ENCODE data around the gene ACACA. TPM values are rescaled to one million over a fixed set of nuclear protein-coding genes. Genes with fewer than 3 reads are reported as not detected.

ACACA gene
- total and polyA plus RNA-seq, 2 donors (not counting 1 experiment from before 2014, with no cell fraction given): 45.2 to 123 TPM

DNA sequence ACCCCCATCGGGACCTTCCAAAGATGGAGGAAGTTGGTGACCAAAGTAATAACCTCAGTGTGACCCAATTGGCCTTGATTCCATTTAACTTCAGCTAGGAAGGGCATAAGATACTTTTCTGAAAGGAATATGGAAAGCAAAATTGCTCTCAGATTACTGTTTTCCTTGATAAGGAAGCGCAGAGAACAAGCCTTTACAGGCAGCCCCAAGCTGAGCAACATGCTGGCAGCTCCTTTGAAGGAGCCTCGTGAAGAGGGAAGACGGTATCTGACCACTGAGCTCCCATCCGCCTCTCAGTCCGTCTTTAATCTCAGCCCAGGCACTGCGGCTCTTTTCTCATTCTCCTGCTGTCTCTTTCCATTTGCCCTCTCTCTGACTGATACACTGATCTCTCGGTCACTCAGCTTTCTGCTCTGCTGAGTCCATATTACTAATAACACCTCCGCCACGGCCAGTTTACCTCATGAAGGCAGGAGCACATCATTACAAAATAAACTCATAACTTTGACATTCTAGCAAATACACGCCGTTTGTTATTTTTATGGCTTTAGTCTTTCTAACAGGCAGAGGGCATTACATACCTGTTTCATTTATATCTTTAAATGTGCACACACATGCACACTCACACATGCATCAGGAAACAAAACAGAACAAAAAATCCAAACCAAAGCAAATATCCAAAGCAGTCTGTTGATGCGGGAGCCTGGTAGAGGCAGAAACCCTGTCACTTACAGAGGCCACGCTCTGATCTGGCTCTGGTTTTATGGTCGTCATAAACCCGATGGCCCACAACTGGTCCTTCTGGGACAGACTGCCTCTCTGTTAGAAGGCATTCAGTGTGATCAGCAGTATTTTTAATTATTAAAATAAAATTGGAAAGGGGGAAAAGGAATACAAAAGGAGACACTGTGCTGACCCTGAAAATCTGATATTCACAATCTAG is 274.7 kb downstream of the ACACA start:
- H2AFZ ChIP-seq (ENCODE audit: low read length): no peak overlapping the region
- H3K9ac ChIP-seq (ENCODE audit: insufficient read depth, low read length): no peak overlapping the region
- H4K20me1 ChIP-seq (ENCODE audit: control insufficient read depth, extremely low read depth, insufficient read depth, low read length): no peaks in the 10 kb centered on the region
- H3K4me3 ChIP-seq (replicated peaks in 1 of 4; ENCODE audit: control extremely low read depth in 1 of 4, insufficient read depth in 1 of 4, low read depth in 3 of 4, low read length in 4 of 4): no peak overlapping the region
- no peaks in the 10 kb centered on the region for H3K9me3 ChIP-seq (ENCODE audit: control insufficient read depth, insufficient read depth, low read depth, low read length)
- peaks cover 5% of the 10 kb centered on the region for H3K36me3 ChIP-seq (ENCODE audit: control insufficient read depth, insufficient read depth, low read length)
- H3K27me3 ChIP-seq (ENCODE audit: control insufficient read depth, insufficient read depth, low read length): no peaks in the 10 kb centered on the region
- H3K4me1 ChIP-seq (ENCODE audit: control insufficient read depth, extremely low read depth, insufficient read depth, low read length): peaks cover 2% of the 10 kb centered on the region
- H3K27ac ChIP-seq (ENCODE audit: insufficient read depth, low read length): no peak overlapping the region
- no peak for TF ChIP-seq EZH2 (IDR thresholded peaks at IDR 0.05; ENCODE audit: low read length, missing control alignments)
- TF ChIP-seq, protein P1, sequence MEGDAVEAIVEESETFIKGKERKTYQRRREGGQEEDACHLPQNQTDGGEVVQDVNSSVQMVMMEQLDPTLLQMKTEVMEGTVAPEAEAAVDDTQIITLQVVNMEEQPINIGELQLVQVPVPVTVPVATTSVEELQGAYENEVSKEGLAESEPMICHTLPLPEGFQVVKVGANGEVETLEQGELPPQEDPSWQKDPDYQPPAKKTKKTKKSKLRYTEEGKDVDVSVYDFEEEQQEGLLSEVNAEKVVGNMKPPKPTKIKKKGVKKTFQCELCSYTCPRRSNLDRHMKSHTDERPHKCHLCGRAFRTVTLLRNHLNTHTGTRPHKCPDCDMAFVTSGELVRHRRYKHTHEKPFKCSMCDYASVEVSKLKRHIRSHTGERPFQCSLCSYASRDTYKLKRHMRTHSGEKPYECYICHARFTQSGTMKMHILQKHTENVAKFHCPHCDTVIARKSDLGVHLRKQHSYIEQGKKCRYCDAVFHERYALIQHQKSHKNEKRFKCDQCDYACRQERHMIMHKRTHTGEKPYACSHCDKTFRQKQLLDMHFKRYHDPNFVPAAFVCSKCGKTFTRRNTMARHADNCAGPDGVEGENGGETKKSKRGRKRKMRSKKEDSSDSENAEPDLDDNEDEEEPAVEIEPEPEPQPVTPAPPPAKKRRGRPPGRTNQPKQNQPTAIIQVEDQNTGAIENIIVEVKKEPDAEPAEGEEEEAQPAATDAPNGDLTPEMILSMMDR (conservative IDR thresholded peaks at IDR 0.05 in 1 of 2, IDR thresholded peaks at IDR 0.05 in 1 of 2; ENCODE audit: low read depth in 1 of 2, low read length in 2 of 2): no peak
- no peak for DNase-seq (ENCODE audit: low read depth in 2 of 2)
- H3K79me2 ChIP-seq (ENCODE audit: control insufficient read depth, insufficient read depth, low read length): no peaks in the 10 kb centered on the region
- no peak overlapping the region for H3K4me2 ChIP-seq (ENCODE audit: extremely low read depth, insufficient read depth, low read length)

DNA sequence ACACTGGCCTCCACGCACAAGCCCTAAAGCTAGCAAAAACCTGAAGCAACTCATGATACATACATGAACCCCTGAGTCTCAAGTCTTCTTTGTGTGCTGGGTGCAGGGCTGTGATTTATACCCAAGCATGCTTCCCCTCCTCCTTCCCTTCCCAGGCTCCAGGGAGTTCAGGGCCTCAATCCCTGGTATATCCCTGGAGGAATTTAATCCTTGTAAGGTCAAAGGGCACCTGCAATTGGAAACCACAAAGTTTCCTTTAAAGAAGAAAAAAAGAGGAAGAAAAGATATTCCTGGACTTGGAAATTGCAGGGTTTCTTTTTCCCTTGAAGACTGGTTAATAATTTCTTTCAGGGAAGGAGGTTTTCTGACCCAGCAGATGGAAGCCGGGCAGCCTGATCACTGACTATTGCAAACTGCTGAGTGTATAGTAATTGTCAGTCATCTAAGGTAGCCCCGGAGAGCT is 275.6 kb downstream of the ACACA start:
- Histone ChIP-seq H3K4me3 (replicated peaks in 1 of 4; ENCODE audit: control extremely low read depth in 1 of 4, insufficient read depth in 1 of 4, low read depth in 3 of 4, low read length in 4 of 4) (no peak overlapping the region), H3K4me1 (ENCODE audit: control insufficient read depth, extremely low read depth, insufficient read depth, low read length) (peaks cover 2% of the 10 kb centered on the region), H2AFZ (ENCODE audit: low read length) (no peak overlapping the region), H3K27me3 (ENCODE audit: control insufficient read depth, insufficient read depth, low read length) (no peaks in the 10 kb centered on the region), H4K20me1 (ENCODE audit: control insufficient read depth, extremely low read depth, insufficient read depth, low read length) (no peaks in the 10 kb centered on the region), H3K9ac (ENCODE audit: insufficient read depth, low read length) (no peak overlapping the region), H3K4me2 (ENCODE audit: extremely low read depth, insufficient read depth, low read length) (no peak overlapping the region), H3K27ac (ENCODE audit: insufficient read depth, low read length) (no peak overlapping the region), H3K79me2 (ENCODE audit: control insufficient read depth, insufficient read depth, low read length) (no peaks in the 10 kb centered on the region), H3K36me3 (ENCODE audit: control insufficient read depth, insufficient read depth, low read length) (peaks cover 5% of the 10 kb centered on the region), H3K9me3 (ENCODE audit: control insufficient read depth, insufficient read depth, low read depth, low read length) (no peaks in the 10 kb centered on the region)
- peak; percentile 19 to 77 for DNase-seq (ENCODE audit: low read depth in 2 of 2)
- TF ChIP-seq, protein P1 (conservative IDR thresholded peaks at IDR 0.05 in 1 of 2, IDR thresholded peaks at IDR 0.05 in 1 of 2; ENCODE audit: low read depth in 1 of 2, low read length in 2 of 2): no peak
- TF ChIP-seq EZH2 (IDR thresholded peaks at IDR 0.05; ENCODE audit: low read length, missing control alignments): no peak

DNA sequence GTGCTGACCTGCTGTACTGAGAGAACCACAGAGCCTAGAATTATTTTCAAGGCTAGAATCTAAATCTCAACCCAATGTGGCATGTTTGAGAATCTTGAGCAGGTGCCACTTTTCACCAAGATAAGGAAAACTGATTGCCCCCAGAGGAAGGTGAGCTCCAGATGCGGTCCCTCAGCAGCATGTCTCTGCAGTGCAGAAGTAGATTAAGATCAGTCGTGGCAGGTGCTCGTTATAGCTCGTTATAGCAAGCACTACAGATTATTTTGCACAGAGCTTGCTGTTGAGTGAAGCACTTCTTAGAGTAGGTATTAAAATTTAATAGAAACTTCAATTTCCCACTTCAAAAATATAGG is 281.8 kb downstream of the ACACA start:
- Histone ChIP-seq H3K27me3 (ENCODE audit: control insufficient read depth, insufficient read depth, low read length) (no peaks in the 10 kb centered on the region), H3K79me2 (ENCODE audit: control insufficient read depth, insufficient read depth, low read length) (no peaks in the 10 kb centered on the region), H4K20me1 (ENCODE audit: control insufficient read depth, extremely low read depth, insufficient read depth, low read length) (no peaks in the 10 kb centered on the region), H3K27ac (ENCODE audit: insufficient read depth, low read length) (no peak overlapping the region), H3K9me3 (ENCODE audit: control insufficient read depth, insufficient read depth, low read depth, low read length) (no peaks in the 10 kb centered on the region), H3K9ac (ENCODE audit: insufficient read depth, low read length) (no peak overlapping the region), H2AFZ (ENCODE audit: low read length) (no peak overlapping the region), H3K4me3 (replicated peaks in 1 of 4; ENCODE audit: control extremely low read depth in 1 of 4, insufficient read depth in 1 of 4, low read depth in 3 of 4, low read length in 4 of 4) (no peak overlapping the region), H3K36me3 (ENCODE audit: control insufficient read depth, insufficient read depth, low read length) (peaks cover 7% of the 10 kb centered on the region), H3K4me2 (ENCODE audit: extremely low read depth, insufficient read depth, low read length) (no peak overlapping the region), H3K4me1 (ENCODE audit: control insufficient read depth, extremely low read depth, insufficient read depth, low read length) (no peaks in the 10 kb centered on the region)
- no peak for TF ChIP-seq EZH2 (IDR thresholded peaks at IDR 0.05; ENCODE audit: low read length, missing control alignments)
- TF ChIP-seq, protein P1 (conservative IDR thresholded peaks at IDR 0.05 in 1 of 2, IDR thresholded peaks at IDR 0.05 in 1 of 2; ENCODE audit: low read depth in 1 of 2, low read length in 2 of 2): no peak
- no peak for DNase-seq (ENCODE audit: low read depth in 2 of 2)

Measured in fibroblast of lung (primary cell).